H9 (cell line): ENCODE data around the gene FBXO41. TPM values are rescaled to one million over a fixed set of nuclear protein-coding genes. Genes with fewer than 3 reads are reported as not detected.

Source experiments
- DNase-seq: peaks from one replicate; pipeline ENCODE4 v3.0.0-alpha.2; 2017
- H2AFZ ChIP-seq: one replicate; pipeline ENCODE4 v1.6.1; 2013; ENCODE audit warnings: mild to moderate bottlenecking, low read length, control low read depth, moderate library complexity
- H2AK5ac ChIP-seq: 2 replicates; pipeline ENCODE4 v1.6.1; 2013; ENCODE audit warnings: low read length, control low read depth, mixed read lengths; ENCODE audit not compliant: insufficient read length
- H2BK120ac ChIP-seq: one replicate; pipeline ENCODE4 v1.6.1; 2013; ENCODE audit warnings: low read depth, mild to moderate bottlenecking, low read length, control low read depth, inconsistent platforms; ENCODE audit not compliant: poor library complexity, severe bottlenecking
- H2BK12ac ChIP-seq: 2 replicates; pipeline ENCODE4 v1.6.1; 2013; ENCODE audit warnings: low read length, control low read depth, mixed read lengths, low read depth; ENCODE audit not compliant: insufficient read length
- H2BK15ac ChIP-seq: 2 replicates; pipeline ENCODE4 v1.6.1; 2013; ENCODE audit warnings: low read depth, low read length, control low read depth
- H2BK20ac ChIP-seq: one replicate; pipeline ENCODE4 v1.6.1; 2013; ENCODE audit warnings: low read depth, mild to moderate bottlenecking, low read length, control low read depth, inconsistent platforms; ENCODE audit not compliant: poor library complexity, severe bottlenecking
- H2BK5ac ChIP-seq: 2 replicates; pipeline ENCODE4 v1.6.1; 2013; ENCODE audit warnings: low read length, control low read depth, mixed read lengths; ENCODE audit not compliant: insufficient read length
- H3K14ac ChIP-seq: 2 replicates; pipeline ENCODE4 v1.6.1; 2013; ENCODE audit warnings: low read length, control low read depth; ENCODE audit not compliant: insufficient read depth
- H3K18ac ChIP-seq: 2 replicates; pipeline ENCODE4 v1.6.1; 2013; ENCODE audit warnings: low read depth, mild to moderate bottlenecking, mixed read lengths, low read length, control low read depth; ENCODE audit not compliant: insufficient read length
- H3K23ac ChIP-seq: 2 replicates; pipeline ENCODE4 v1.6.1; 2013; ENCODE audit warnings: low read length, control low read depth, mixed read lengths, low read depth; ENCODE audit not compliant: insufficient read length
- H3K23me2 ChIP-seq: 2 replicates; pipeline ENCODE4 v1.6.1; 2013; ENCODE audit warnings: low read depth, mild to moderate bottlenecking, mixed read lengths, low read length, control low read depth; ENCODE audit not compliant: insufficient read length, poor library complexity, severe bottlenecking
- H3K27ac ChIP-seq: 2 replicates; pipeline ENCODE4 v1.5.1; 2013; ENCODE audit warnings: low read length, control low read depth, mixed read lengths, low read depth; ENCODE audit not compliant: insufficient read length
- H3K27me3 ChIP-seq: 2 replicates; pipeline ENCODE4 v1.6.1; 2013; ENCODE audit warnings: low read length, control low read depth, inconsistent platforms; ENCODE audit not compliant: insufficient read depth
- H3K4ac ChIP-seq: 2 replicates; pipeline ENCODE4 v1.6.1; 2013; ENCODE audit warnings: low read depth, mild to moderate bottlenecking, control low read depth, inconsistent platforms, low read length, moderate library complexity
- H3K4me1 ChIP-seq: 2 replicates; pipeline ENCODE4 v1.6.1; 2013; ENCODE audit warnings: low read length, control low read depth, inconsistent platforms; ENCODE audit not compliant: insufficient read depth
- H3K4me2 ChIP-seq: 2 replicates; pipeline ENCODE4 v1.6.1; 2013; ENCODE audit warnings: low read length, control low read depth, mixed read lengths; ENCODE audit not compliant: insufficient read length, insufficient read depth
- H3K56ac ChIP-seq: 2 replicates; pipeline ENCODE4 v1.6.1; 2013; ENCODE audit warnings: low read depth, mild to moderate bottlenecking, mixed read lengths, low read length, control low read depth; ENCODE audit not compliant: insufficient read length
- H3K79me1 ChIP-seq: 2 replicates; pipeline ENCODE4 v1.6.1; 2013; ENCODE audit warnings: low read depth, mild to moderate bottlenecking, moderate library complexity, low read length, control low read depth, inconsistent platforms; ENCODE audit not compliant: insufficient read depth, poor library complexity, severe bottlenecking
- H3K79me2 ChIP-seq: 2 replicates; pipeline ENCODE4 v1.6.1; 2013; ENCODE audit warnings: low read length, control low read depth, inconsistent platforms; ENCODE audit not compliant: insufficient read depth
- H3K9ac ChIP-seq: 2 replicates; pipeline ENCODE4 v1.6.1; 2013; ENCODE audit warnings: low read length, control low read depth, mixed read lengths; ENCODE audit not compliant: insufficient read length; ENCODE audit errors: extremely low read depth
- H3K9me3 ChIP-seq: one replicate; pipeline ENCODE4 v1.6.1; 2013; ENCODE audit warnings: low read depth, low read length, inconsistent platforms; ENCODE audit not compliant: control insufficient read depth
- H3T11ph ChIP-seq: one replicate; pipeline ENCODE4 v1.6.1; 2013; ENCODE audit warnings: mild to moderate bottlenecking, low read length, control low read depth, inconsistent platforms
- H4K20me1 ChIP-seq: one replicate; pipeline ENCODE4 v1.6.1; 2013; ENCODE audit not compliant: control insufficient read depth, insufficient read length, insufficient read depth
- H4K5ac ChIP-seq: 2 replicates; pipeline ENCODE4 v1.6.1; 2013; ENCODE audit warnings: low read depth, mild to moderate bottlenecking, mixed read lengths, low read length, control low read depth; ENCODE audit not compliant: insufficient read length
- H4K8ac ChIP-seq: replicated peaks from 2 replicates; pipeline ENCODE4 v1.6.1; 2013; ENCODE audit warnings: low read length, control low read depth, mixed read lengths, low read depth; ENCODE audit not compliant: insufficient read length
- H4K91ac ChIP-seq: 2 replicates; pipeline ENCODE4 v1.6.1; 2013; ENCODE audit warnings: low read depth, mild to moderate bottlenecking, moderate library complexity, mixed read lengths, low read length, control low read depth; ENCODE audit not compliant: insufficient read length
- H3K27ac Mint-ChIP-seq, 3 experiments: 2 replicates in 2 of 3; 3 replicates in 1 of 3; pipeline ENCODE4 v1.8.0; 2020 to 2021; ENCODE audit warnings: mixed read lengths in 3 of 3, mild to moderate bottlenecking in 1 of 3, moderate library complexity in 1 of 3
- H3K27me3 Mint-ChIP-seq: 2 replicates; pipeline ENCODE4 v1.8.0; 2021; ENCODE audit warnings: low read depth, mild to moderate bottlenecking, moderate library complexity, mixed read lengths
- H3K36me3 Mint-ChIP-seq, 3 experiments: 2 replicates in 2 of 3; 3 replicates in 1 of 3; pipeline ENCODE4 v1.8.0; 2020 to 2021; ENCODE audit warnings: low read depth in 3 of 3, mixed read lengths in 3 of 3; ENCODE audit not compliant: insufficient read depth in 1 of 3
- H3K4me1 Mint-ChIP-seq, 2 experiments: 2 replicates each; pipeline ENCODE4 v1.8.0; 2020; ENCODE audit warnings: mixed read lengths in 2 of 2
- H3K4me3 Mint-ChIP-seq, 2 experiments: 2 replicates in 1 of 2; 3 replicates in 1 of 2; pipeline ENCODE4 v1.8.0; 2020 to 2021; ENCODE audit warnings: mild to moderate bottlenecking in 2 of 2, mixed read lengths in 2 of 2, moderate library complexity in 1 of 2
- H3K9me3 Mint-ChIP-seq, 2 experiments: 2 replicates in 1 of 2; 3 replicates in 1 of 2; pipeline ENCODE4 v1.8.0; 2020; ENCODE audit warnings: mild to moderate bottlenecking in 2 of 2, mixed read lengths in 2 of 2, moderate library complexity in 1 of 2
- CTCF ChIP-seq: fragments of 200-600 bp; sonication (generic); conservative IDR thresholded peaks from 3 replicates; pipeline ENCODE4 v1.8.0; 2021; ENCODE audit warnings: antibody characterized with exemption, mild to moderate bottlenecking
- WGBS: extraction: QIAGEN DNeasy Blood & Tissue Kit; methylation state at CpG from one replicate; pipeline ENCODE4 v1.1.7; 2013; ENCODE audit warnings: missing lambda C conversion rate, low lambda C conversion rate, mixed read lengths; ENCODE audit not compliant: insufficient read length; ENCODE audit errors: extremely low coverage; 5-methylcytosine and 5-hydroxymethylcytosine counted together
- total RNA-seq: library from RNA; stranded (reverse); gene quantifications from 2 replicates; pipeline ENCODE4 v1.2.1, GENCODE V29; 2021

Gene FBXO41
- total RNA-seq, 1 experiment from 2014 or later: 16.2 TPM

- no peak overlapping the region for H3K4me2 ChIP-seq
- no peak overlapping the region for H3K23ac ChIP-seq
- H3K27ac ChIP-seq: no peak overlapping the region
- H3K27me3 ChIP-seq: no peaks in the 10 kb centered on the region
- no peak overlapping the region for H3T11ph ChIP-seq
- Mint-ChIP-seq H3K27ac (no peak overlapping the region), H3K27me3 (peaks cover 20% of the 10 kb centered on the region), H3K36me3 (peaks cover 9 to 38% (median 21%) of the 10 kb centered on the region in 3 experiments; a peak in 6 of 7 replicates), H3K9me3 (no peaks in the 10 kb centered on the region), H3K4me1 (peaks cover 10 to 17% of the 10 kb centered on the region in 2 experiments), H3K4me3 (no peak overlapping the region)
- H3K9ac ChIP-seq: no peak overlapping the region
- no peaks in the 10 kb centered on the region for H3K79me2 ChIP-seq
- DNase-seq: no peak
- H2AK5ac ChIP-seq: no peak overlapping the region
- no peak overlapping the region for H2BK120ac ChIP-seq
- no peak overlapping the region for H2BK15ac ChIP-seq
- H2AFZ ChIP-seq: no peak overlapping the region
- H3K4me1 ChIP-seq: no peaks in the 10 kb centered on the region; the same call in 1 of the 2 replicates
- H3K56ac ChIP-seq: no peak overlapping the region
- no peak overlapping the region for H2BK5ac ChIP-seq
- no CpG with 5 or more reads among the region's 15 CpGs for WGBS
- no peak overlapping the region for H4K91ac ChIP-seq
- H3K23me2 ChIP-seq: peaks cover 6% of the 10 kb centered on the region
- no peaks in the 10 kb centered on the region for H3K9me3 ChIP-seq
- H3K14ac ChIP-seq: no peak overlapping the region
- no peak overlapping the region for H3K4ac ChIP-seq
- H4K20me1 ChIP-seq: no peaks in the 10 kb centered on the region
- no peak overlapping the region for H2BK20ac ChIP-seq
- no peak overlapping the region for H4K5ac ChIP-seq
- no peak overlapping the region for H2BK12ac ChIP-seq
- H3K79me1 ChIP-seq: no peaks in the 10 kb centered on the region
- H3K18ac ChIP-seq: no peak overlapping the region
- no peak for TF ChIP-seq CTCF
- H4K8ac ChIP-seq: no peak overlapping the region
These were observed 20.0 kb downstream of the FBXO41 start for GRCh38 chr2:73264332-73264606.
